Measurements from ENCODE around the gene LYZL4. TPM values are rescaled to one million over a fixed set of nuclear protein-coding genes. Genes with fewer than 3 reads are reported as not detected.

The LYZL4 gene
- total RNA-seq, 1 donor from 2014 or later, result not detected

- TF ChIP-seq POLR2A (IDR thresholded peaks at IDR 0.05) (no peak), POLR2AphosphoS5 (IDR thresholded peaks at IDR 0.05; ENCODE audit: insufficient read depth in 1 of 2, low read depth in 1 of 2) (no peak), CTCF (IDR thresholded peaks at IDR 0.05) (no peak)
- Histone ChIP-seq H3K36me3 (no peaks in the 10 kb centered on the region), H3K4me1 (no peaks in the 10 kb centered on the region), H3K4me3 (no peak overlapping the region), H3K9me3 (no peaks in the 10 kb centered on the region), H3K27me3 (no peaks in the 10 kb centered on the region), H3K27ac (no peak overlapping the region)
- no peak for DNase-seq (ENCODE audit: extremely low spot score in 2 of 2)
- intact Hi-C loops (cut with DNase I), result no loop called here
Measured at GRCh38 chr3:42369832-42370231, 40.6 kb downstream of the LYZL4 start.

- Histone ChIP-seq H3K4me1 (no peaks in the 10 kb centered on the region), H3K4me3 (no peak overlapping the region), H3K36me3 (no peaks in the 10 kb centered on the region), H3K9me3 (no peaks in the 10 kb centered on the region), H3K27ac (no peak overlapping the region), H3K27me3 (no peaks in the 10 kb centered on the region)
- no peak for TF ChIP-seq CTCF (IDR thresholded peaks at IDR 0.05)
- no peak for TF ChIP-seq POLR2AphosphoS5 (IDR thresholded peaks at IDR 0.05; ENCODE audit: insufficient read depth in 1 of 2, low read depth in 1 of 2)
- no peak for TF ChIP-seq POLR2A (IDR thresholded peaks at IDR 0.05)
- intact Hi-C loops (cut with DNase I), result no loop called here
- DNase-seq (ENCODE audit: extremely low spot score in 2 of 2), result no peak
Measured at GRCh38 chr3:42369304-42369703, 41.1 kb downstream of the LYZL4 start.

GRCh38 chr3:42368861-42369260 is 41.5 kb downstream of the LYZL4 start:
- Histone ChIP-seq H3K4me1 (no peaks in the 10 kb centered on the region), H3K36me3 (no peaks in the 10 kb centered on the region), H3K9me3 (no peaks in the 10 kb centered on the region), H3K27ac (no peak overlapping the region), H3K4me3 (no peak overlapping the region), H3K27me3 (no peaks in the 10 kb centered on the region)
- intact Hi-C loops (cut with DNase I), result no loop called here
- DNase-seq (ENCODE audit: extremely low spot score in 2 of 2), result no peak
- TF ChIP-seq CTCF (IDR thresholded peaks at IDR 0.05), result no peak
- TF ChIP-seq POLR2A (IDR thresholded peaks at IDR 0.05), result no peak
- TF ChIP-seq POLR2AphosphoS5 (IDR thresholded peaks at IDR 0.05; ENCODE audit: insufficient read depth in 1 of 2, low read depth in 1 of 2), result no peak

- H3K4me3 ChIP-seq, result no peak overlapping the region
- H3K27ac ChIP-seq, result no peak overlapping the region
- TF ChIP-seq POLR2A (IDR thresholded peaks at IDR 0.05), result no peak
- no peak for TF ChIP-seq POLR2AphosphoS5 (IDR thresholded peaks at IDR 0.05; ENCODE audit: insufficient read depth in 1 of 2, low read depth in 1 of 2)
- TF ChIP-seq CTCF (IDR thresholded peaks at IDR 0.05), result no peak
- no peaks in the 10 kb centered on the region for H3K27me3 ChIP-seq
- intact Hi-C loops (cut with DNase I), result no loop called here
- DNase-seq (ENCODE audit: extremely low spot score in 2 of 2), result no peak
- no peaks in the 10 kb centered on the region for H3K9me3 ChIP-seq
- H3K36me3 ChIP-seq, result no peaks in the 10 kb centered on the region
- no peaks in the 10 kb centered on the region for H3K4me1 ChIP-seq
Measured at GRCh38 chr3:42367903-42368302, 42.5 kb downstream of the LYZL4 start.

- Histone ChIP-seq H3K4me1 (no peaks in the 10 kb centered on the region), H3K27ac (no peak overlapping the region), H3K27me3 (no peaks in the 10 kb centered on the region), H3K9me3 (no peaks in the 10 kb centered on the region), H3K36me3 (no peaks in the 10 kb centered on the region), H3K4me3 (no peak overlapping the region)
- no peak for DNase-seq (ENCODE audit: extremely low spot score in 2 of 2)
- TF ChIP-seq POLR2AphosphoS5 (IDR thresholded peaks at IDR 0.05; ENCODE audit: insufficient read depth in 1 of 2, low read depth in 1 of 2) (no peak), POLR2A (IDR thresholded peaks at IDR 0.05) (no peak), CTCF (IDR thresholded peaks at IDR 0.05) (no peak)
- intact Hi-C loops (cut with DNase I), result no loop called here
Measured at GRCh38 chr3:42366550-42366949, 43.9 kb downstream of the LYZL4 start.

All from vagina (tissue), 2 donors.